ENCODE results near the gene DNAJB12.

The DNAJB12 gene

GRCh38 chr10:72285972-72286521 lies 68.7 kb downstream of the DNAJB12 start:
- DNase-seq: no peak

GRCh38 chr10:72283131-72283530 lies 71.6 kb downstream of the DNAJB12 start:
- DNase-seq: no peak
